Measurements from ENCODE around the gene ARL15.

- TF ChIP-seq CTCF (conservative IDR thresholded peaks at IDR 0.05; ENCODE audit: low read length) (no peak), EZH2phosphoT487 (IDR thresholded peaks at IDR 0.05; ENCODE audit: borderline replicate concordance) (no peak)
Observed at GRCh38 chr5:53948598-53948997, 361.8 kb downstream of the ARL15 start.

Measured in Loucy (cell line).